Heart left ventricle (tissue), 16 donors: ENCODE data around the gene NFIC. TPM values are rescaled to one million over a fixed set of nuclear protein-coding genes. Genes with fewer than 3 reads are reported as not detected.

Experiments used
- ATAC-seq, 4 donors: fragments of 200-7000 bp; cut with Tn5 transposase; one replicate each; pipeline ENCODE4 v1.9.1; 2020 to 2022; ENCODE audit warnings: moderate library complexity in 4 of 4, mild to moderate bottlenecking in 3 of 4, moderate number of reproducible peaks in 1 of 4
- DNase-seq, 5 donors: peaks; one replicate each; pipeline ENCODE4 v3.0.0-alpha.2; 2020
- H3K27ac ChIP-seq, 12 donors: fragments of 200-600 bp; sonication (generic) in 4 of 12; one replicate each; pipeline versions ENCODE4 v1.5.0 to v1.8.0; 2016 to 2022; ENCODE audit warnings: mild to moderate bottlenecking in 2 of 12
- H3K27me3 ChIP-seq, 9 donors: fragments of 200-600 bp; sonication (generic) in 2 of 9; one replicate each; pipeline versions ENCODE4 v1.5.1 to v1.8.0; 2016 to 2022; ENCODE audit warnings: mild to moderate bottlenecking in 3 of 9
- H3K36me3 ChIP-seq, 9 donors: fragments of 200-600 bp; sonication (generic) in 2 of 9; one replicate each; pipeline versions ENCODE4 v1.5.0 to v1.8.0; 2018 to 2022; ENCODE audit warnings: mild to moderate bottlenecking in 2 of 9
- H3K4me1 ChIP-seq, 12 donors: fragments of 200-600 bp; sonication (generic) in 4 of 12; one replicate each; pipeline versions ENCODE4 v1.5.0 to v1.8.0; 2016 to 2022; ENCODE audit warnings: mild to moderate bottlenecking in 3 of 12
- H3K4me3 ChIP-seq, 12 donors: fragments of 200-600 bp; sonication (generic) in 4 of 12; one replicate each; pipeline versions ENCODE4 v1.5.0 to v1.8.0; 2017 to 2022; ENCODE audit warnings: mild to moderate bottlenecking in 9 of 12, moderate library complexity in 4 of 12
- H3K9me3 ChIP-seq, 12 donors: fragments of 200-600 bp; sonication (generic) in 4 of 12; one replicate each; pipeline versions ENCODE4 v1.5.0 to v1.8.0; 2016 to 2022; ENCODE audit warnings: mild to moderate bottlenecking in 1 of 12
- POLR2A ChIP-seq, 2 donors: fragments of 450-650 bp; IDR thresholded peaks; one replicate each; pipeline ENCODE4 v1.6.1; 2017; ENCODE audit warnings: antibody characterized with exemption in 2 of 2, mild to moderate bottlenecking in 2 of 2, moderate library complexity in 2 of 2
- WGBS, 4 donors: extraction: QIAGEN DNeasy Blood & Tissue Kit in 2 of 4; methylation state at CpG; one replicate each; pipeline versions ENCODE4 v1.1.5 to v1.1.7; 2013 to 2018; 5-methylcytosine and 5-hydroxymethylcytosine counted together
- intact Hi-C, 10 donors: fragments of 100-400 bp; cut with DNase I; formaldehyde crosslinking; loops; one replicate each; pipeline versions ENCODE4 v1.11.1 to v1.14.2; 2022
- polyA plus RNA-seq, 2 donors: library from polyadenylated mRNA; stranded (reverse); fragments of 200-250 nt; gene quantifications; one replicate each; pipeline ENCODE4 v1.2.3, GENCODE V29; 2013
- total RNA-seq, 9 donors: library from RNA; depleted of rRNA in 2 of 9; stranded (reverse); fragments of >200 nt in 2 of 9; fragmentation: NEBNext Ultra II Directional in 3 of 9; extraction: Animal tissue kit (Norgen Biotek cat#: 25700) in 3 of 9; gene quantifications; one replicate each; pipeline versions ENCODE4 v1.1.0 to v1.2.4, GENCODE V29; 2016 to 2023
- TF ChIP-seq, protein P1 (sequence below), 12 donors: fragments of 200-600 bp; sonication (generic) in 4 of 12; IDR thresholded peaks; one replicate each; pipeline versions ENCODE4 v1.5.0 to v1.8.0; 2018 to 2022; ENCODE audit warnings: antibody characterized with exemption in 12 of 12, mild to moderate bottlenecking in 5 of 12
- donor health status: ischemic (EF 13 %, LVEDD 7.1; RV severe dilation, severe dysfunction).
- donor health status: healthy with polysubstance abuse.
- donor health status: DM: no; HTN: yes; CAD: no.
- donor health status: DM: no; HTN: no; CAD: no.
- donor health status: ischemic (EF 25% LVEDD 6.9; RV normal size, moderate dysfunction).
- donor health status: ischemic (EF 25% LVEDD 5.7; RV mildly dilated, moderate dysfunction).
- donor health status: healthy.
- donor health status: DM: yes; HTN: yes; CAD: no.
- donor health status: ischemic (EF 35%, LVEDD 5.7; RV mildly dilated, moderate dysfunction).
- donor health status: nonischemic (EF 11% LVEDD 7.7; RV severe dilation, severe dysfunction).
- donor health status: DM: yes; HTN: yes; CAD: no.
- donor health status: PGD.
- donor health status: ischemic (EF 29% LVEDD 5.4; RV normal size, mild dysfunction).
- donor health status: nonischemic (EF 23%, LVEDD 6.1; RV moderate dilation, normal function).

Gene NFIC
- total and polyA plus RNA-seq, 11 donors = 107 to 267 (median 159) TPM

DNA sequence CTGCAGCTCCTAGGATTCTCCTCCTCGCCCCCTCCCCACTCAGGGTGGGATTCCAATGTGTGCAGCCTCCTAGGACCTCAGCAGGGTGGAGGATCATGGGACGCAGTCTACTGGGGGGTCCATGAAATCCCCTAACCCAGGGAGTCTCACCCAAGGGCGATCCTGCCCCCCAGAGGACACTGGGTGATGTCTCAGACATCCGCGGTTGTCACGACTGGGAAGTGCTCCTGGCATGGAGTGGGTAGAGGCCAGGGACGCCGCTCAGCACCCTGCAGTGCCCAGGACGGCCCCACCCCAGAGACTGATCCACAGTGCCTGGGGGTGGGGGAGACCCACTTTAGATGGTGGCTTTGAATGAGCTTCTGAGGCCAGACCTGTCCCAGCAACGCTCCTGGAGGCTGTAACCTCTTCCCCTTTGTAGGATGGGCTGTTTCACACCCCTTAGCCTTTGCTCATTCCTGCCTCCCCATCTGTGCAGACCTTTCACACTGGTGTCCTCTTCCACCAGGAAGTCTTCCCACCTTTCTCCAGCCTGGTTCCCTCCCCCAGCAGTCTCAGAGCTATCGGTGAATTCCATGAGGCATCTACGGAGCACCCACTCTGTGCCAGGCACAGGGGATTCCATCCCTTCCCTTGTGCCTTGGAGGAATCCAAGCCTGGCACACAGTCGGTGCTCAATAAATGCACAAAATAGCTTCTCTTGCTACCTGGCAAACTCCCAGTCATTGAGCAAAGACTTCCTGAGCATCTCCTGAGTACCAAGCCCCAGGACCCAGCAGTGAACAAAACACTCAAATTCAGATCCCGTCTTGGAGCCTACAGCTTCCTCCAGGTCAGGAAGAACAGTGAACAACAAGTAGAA lies 103.5 kb downstream of the NFIC start:
- WGBS, 4 donors = 42 to 63% (median 48%) methylated on average over 8 to 14 of the region's 14 CpGs
- Histone ChIP-seq H3K36me3 (no peaks in the 10 kb centered on the region), H3K27ac (peak overlapping the region in 1 of 12 donors; percentile 43), H3K4me1 (peaks cover 0 to 44% (median 15%) of the 10 kb centered on the region in 12 donors), H3K4me3 (no peak overlapping the region), H3K27me3 (peaks cover 0 to 4% (median 0%) of the 10 kb centered on the region in 9 donors), H3K9me3 (no peaks in the 10 kb centered on the region)
- DNase-seq (no peak), ATAC-seq (peak in 3 of 4 donors; percentile 13 to 14 (median 14))
- TF ChIP-seq, protein P1, sequence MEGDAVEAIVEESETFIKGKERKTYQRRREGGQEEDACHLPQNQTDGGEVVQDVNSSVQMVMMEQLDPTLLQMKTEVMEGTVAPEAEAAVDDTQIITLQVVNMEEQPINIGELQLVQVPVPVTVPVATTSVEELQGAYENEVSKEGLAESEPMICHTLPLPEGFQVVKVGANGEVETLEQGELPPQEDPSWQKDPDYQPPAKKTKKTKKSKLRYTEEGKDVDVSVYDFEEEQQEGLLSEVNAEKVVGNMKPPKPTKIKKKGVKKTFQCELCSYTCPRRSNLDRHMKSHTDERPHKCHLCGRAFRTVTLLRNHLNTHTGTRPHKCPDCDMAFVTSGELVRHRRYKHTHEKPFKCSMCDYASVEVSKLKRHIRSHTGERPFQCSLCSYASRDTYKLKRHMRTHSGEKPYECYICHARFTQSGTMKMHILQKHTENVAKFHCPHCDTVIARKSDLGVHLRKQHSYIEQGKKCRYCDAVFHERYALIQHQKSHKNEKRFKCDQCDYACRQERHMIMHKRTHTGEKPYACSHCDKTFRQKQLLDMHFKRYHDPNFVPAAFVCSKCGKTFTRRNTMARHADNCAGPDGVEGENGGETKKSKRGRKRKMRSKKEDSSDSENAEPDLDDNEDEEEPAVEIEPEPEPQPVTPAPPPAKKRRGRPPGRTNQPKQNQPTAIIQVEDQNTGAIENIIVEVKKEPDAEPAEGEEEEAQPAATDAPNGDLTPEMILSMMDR (IDR thresholded peaks at IDR 0.05) = peak in 2 of 12 donors; percentile 10 to 19
- no peak for TF ChIP-seq POLR2A (IDR thresholded peaks at IDR 0.05)
- intact Hi-C loops = loop anchor here in 6 of 10 donors (5.0 to 10.0 kb wide), 5 partner anchors 33 to 245 kb away; partner anchors contain the start of gene CELF5 (in 1 of the 6)

DNA sequence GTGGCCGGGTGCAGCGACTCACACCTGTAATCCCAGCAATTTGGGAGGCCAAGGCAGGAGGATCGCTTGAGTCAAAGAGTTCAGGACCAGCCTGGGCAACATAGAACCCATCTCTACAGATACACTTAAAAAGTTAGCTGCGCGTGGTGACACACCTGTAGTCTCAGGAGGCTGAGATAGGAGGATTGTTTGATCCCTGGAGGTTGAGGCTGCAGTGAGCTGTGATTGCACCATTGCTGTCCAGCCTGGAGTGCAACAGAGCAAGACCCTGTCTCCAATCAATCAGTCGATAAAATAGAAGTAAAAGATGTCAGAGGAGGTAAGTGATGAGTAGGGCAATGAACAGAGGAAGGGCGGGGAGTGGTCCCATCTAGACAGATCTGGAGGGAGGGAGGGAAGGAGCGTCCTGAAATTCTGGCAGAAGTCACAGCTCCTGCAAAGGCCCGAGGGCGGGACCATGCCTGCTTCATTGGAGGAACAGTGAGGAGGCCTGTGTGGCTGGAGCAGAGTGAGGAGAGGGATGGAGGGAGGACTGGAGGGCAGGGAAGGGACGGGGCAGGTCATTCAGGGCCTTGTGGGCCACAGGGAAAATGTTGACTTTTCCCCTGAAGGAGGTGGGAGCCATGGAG lies 104.2 kb downstream of the NFIC start:
- no peaks in the 10 kb centered on the region for H3K9me3 ChIP-seq
- H3K36me3 ChIP-seq = no peaks in the 10 kb centered on the region
- peaks cover 0 to 7% (median 0%) of the 10 kb centered on the region in 9 donors for H3K27me3 ChIP-seq
- TF ChIP-seq, protein P1 (IDR thresholded peaks at IDR 0.05) = no peak
- TF ChIP-seq POLR2A (IDR thresholded peaks at IDR 0.05) = no peak
- intact Hi-C loops = loop anchor here in 5 of 10 donors (5.0 to 10.0 kb wide), 4 partner anchors 33 to 246 kb away; partner anchors contain the start of gene CELF5 (in 1 of the 5)
- 69 to 71% (median 70%) methylated on average over 11 of the region's 11 CpGs for WGBS, 4 donors
- DNase-seq (no peak), ATAC-seq (peak in 1 of 4 donors; percentile 3)
- peaks cover 0 to 40% (median 15%) of the 10 kb centered on the region in 12 donors for H3K4me1 ChIP-seq
- H3K4me3 ChIP-seq = no peak overlapping the region
- H3K27ac ChIP-seq = peak overlapping the region in 1 of 12 donors; percentile 43

DNA sequence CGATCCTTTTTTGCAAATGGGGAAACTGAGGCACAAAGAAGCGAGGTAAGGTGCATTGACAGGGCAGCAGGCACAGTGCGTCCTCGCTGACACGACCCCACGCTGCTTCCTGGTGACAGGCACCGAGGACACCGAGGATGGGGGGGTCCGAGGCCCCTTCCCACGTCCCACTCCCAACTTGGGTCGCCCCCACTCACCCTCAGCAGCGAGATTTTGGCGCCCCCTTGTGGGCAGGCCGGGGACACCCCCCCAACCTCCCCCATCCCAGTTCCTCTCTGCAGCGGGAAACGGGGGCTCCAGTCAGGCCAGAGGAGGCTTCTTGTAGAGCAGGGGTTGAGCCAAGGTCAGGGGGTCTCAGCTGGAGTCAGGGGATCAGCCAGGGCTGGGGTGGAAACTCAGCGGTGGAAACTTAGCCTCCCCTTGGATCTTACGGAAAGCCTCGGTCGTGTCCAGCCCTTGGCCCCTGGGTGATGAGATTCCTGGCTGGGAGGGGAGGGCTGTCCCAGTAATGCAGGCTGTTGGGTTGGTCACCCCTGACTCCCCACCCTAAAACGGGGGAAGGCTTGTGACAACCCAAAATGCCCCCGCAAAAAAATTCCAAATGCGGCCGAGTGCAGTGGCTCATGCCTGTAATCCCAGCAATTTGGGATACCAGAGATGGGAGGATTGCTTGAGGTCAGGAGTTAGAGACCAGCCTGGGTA lies 105.7 kb downstream of the NFIC start:
- peak; percentile 41 to 64 (median 58) for ATAC-seq
- Histone ChIP-seq H3K4me3 (no peak overlapping the region), H3K27ac (no peak overlapping the region), H3K36me3 (no peaks in the 10 kb centered on the region), H3K4me1 (peaks cover 0 to 27% (median 9%) of the 10 kb centered on the region in 12 donors), H3K27me3 (peaks cover 0 to 7% (median 0%) of the 10 kb centered on the region in 9 donors), H3K9me3 (no peaks in the 10 kb centered on the region)
- peak in 2 of 5 donors; percentile 42 to 48 for DNase-seq
- no peak for TF ChIP-seq POLR2A (IDR thresholded peaks at IDR 0.05)
- TF ChIP-seq, protein P1 (IDR thresholded peaks at IDR 0.05) = peak; percentile 73 to 94 (median 88)
- intact Hi-C loops = loop anchor here in 9 of 10 donors (1.0 to 10.0 kb wide), 10 partner anchors 35 to 247 kb away; partner anchors contain the start of gene CELF5 (in 1 of the 9)
- 26 to 38% (median 31%) methylated on average over 14 to 24 of the region's 24 CpGs for WGBS, 4 donors
